GM21576 (cell line): Measurements from ENCODE around the gene KCNMB4.
"Not testable (repeated sequence)": the region's sequence is repeated elsewhere in the genome, so short reads cannot be mapped to it uniquely, and the experiment has no call there.

Experiments
- ATAC-seq: cut with Tn5 transposase; IDR thresholded peaks from one replicate; pipeline ENCODE4 v1.9.1; 2021; ENCODE audit warnings: mild to moderate bottlenecking, moderate library complexity; ENCODE audit not compliant: unreplicated experiment

KCNMB4 gene

DNA sequence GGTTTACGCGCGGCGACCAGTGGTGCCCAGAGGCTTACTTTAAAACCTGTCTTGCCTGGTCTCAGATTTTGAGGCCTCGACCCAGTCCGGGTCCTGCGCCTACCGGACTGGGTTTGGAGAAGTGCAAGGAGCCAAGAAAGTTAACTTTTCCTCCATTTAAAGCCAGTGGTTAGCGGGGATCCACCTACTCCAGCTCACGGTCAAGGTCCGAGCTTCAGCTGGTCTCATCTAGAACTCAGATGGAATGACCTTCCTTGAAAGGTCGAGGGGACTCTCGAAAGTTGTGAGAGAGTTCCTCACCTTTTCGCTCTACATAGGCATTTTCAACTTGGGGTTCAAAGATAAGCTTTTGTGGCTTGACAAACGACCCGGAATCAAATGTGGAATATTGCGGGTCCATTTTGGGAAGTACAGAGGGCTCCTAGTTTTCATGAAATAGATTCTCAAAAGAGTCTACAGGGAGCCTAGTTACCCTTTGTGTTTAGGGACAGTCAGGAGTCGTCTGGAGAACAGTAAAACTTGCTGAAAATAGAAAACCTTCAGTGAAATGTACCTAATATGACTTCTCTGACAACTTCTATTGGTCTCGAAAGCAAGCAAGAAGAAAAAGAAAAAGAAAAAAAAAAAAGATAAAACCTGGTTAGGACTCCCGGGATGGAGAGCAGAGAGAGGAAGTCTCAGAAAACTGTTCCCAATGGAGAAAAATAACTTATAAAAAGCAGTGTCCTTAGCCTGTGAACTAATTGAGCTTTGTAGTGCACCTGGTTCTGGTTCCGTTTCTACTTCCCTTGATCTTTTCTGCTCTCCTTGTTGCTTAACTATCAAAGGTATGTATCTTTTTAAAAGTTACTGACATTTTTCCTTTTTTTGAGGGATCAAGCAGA, 1.4 kb downstream of the KCNMB4 start:
- ATAC-seq: no peak

DNA sequence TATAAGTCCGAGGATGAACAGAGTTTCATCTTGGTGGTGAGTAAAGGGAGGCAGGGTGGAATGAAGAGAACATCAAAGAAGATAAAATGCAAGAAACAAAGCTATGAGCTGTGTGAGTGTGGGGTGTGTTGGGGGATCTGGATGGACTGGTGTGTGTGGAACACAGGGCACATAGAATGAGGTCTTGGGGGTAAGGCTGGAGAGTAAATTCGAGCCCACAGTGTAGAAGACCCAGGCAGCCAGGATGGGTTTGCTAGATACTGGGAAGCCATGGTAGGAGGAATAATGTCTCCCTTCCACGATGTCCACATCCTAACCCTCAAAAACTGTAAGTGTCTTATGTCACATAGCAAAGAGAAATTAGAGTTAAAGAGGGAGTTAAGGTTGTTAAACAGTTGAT, 6.8 kb downstream of the KCNMB4 start:
- ATAC-seq: no peak

DNA sequence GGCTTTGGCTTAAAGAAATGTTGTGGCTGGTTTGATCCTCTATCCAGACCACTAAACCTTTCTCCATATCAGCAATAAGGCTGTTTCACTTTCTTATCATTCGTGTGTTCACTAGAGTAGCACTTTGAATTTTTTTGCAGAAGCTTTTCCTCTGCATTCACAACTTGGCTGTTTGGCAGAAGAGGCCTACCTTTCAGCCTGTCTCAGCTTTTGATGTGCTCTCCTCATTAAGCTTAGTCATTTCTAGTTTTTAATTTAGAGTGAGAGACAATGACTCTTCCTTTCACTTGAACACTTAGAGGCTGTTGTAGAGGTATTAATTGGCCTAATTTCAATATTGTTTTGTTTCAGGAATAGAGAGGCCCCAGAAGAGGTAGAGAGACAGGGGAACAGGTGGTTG, 13.8 kb downstream of the KCNMB4 start:
- ATAC-seq: no peak

DNA sequence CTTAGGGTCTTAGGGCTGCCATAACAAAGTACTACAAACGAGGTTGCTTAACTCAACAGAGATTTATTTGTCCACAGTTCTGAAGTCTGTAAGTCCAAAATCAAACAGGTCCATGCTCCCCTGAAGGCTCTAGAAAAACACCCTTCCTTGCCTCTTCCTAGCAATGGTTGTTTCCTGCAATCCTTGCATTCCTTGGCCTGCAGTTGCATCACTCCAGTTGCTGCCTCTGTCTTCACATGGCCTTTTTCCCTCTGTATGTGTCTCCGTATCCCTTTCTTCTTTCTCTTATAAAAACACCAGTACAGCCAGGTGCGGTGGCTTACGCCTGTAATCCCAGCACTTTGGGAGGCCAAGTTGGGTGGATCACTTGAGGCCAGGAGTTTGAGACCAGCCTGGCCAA, 17.4 kb downstream of the KCNMB4 start:
- ATAC-seq: no peak

DNA sequence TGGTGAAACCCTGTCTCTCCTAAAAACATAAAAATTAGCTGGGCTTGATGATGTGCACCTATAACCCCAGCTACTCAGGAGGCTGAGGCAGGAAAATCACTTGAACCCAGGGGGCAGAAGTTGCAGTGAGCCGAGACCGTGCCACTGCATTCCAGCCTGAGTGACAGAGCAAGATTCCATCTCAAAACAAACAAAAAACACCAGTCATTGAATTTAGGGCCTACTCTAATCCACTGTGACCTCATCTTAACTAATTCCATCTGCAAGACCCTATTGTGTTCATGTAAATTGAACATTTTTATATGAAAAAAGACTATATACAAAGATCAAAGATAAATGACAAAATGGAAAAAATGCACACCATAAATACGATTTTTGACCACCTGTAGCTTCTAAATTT, 17.8 kb downstream of the KCNMB4 start:
- no peak for ATAC-seq

DNA sequence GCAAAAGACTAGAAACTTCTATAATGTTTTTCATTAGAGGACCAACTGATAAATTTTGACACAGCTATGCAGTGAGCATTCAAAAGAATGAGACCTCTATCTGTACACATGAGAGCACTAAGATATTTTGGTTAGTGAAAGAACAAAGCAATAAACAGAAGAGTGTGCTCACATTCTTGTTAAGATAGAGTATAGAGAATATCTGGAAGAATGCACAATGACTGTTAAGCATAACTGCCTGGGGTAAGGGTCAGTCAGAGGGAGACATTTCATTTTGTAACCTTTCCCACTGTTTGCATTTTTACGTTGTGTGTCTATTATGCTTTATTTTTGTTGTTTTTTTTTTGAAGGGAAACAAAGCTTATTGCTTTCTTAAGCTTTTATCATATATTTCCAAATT, 20.7 kb downstream of the KCNMB4 start:
- no peak for ATAC-seq

DNA sequence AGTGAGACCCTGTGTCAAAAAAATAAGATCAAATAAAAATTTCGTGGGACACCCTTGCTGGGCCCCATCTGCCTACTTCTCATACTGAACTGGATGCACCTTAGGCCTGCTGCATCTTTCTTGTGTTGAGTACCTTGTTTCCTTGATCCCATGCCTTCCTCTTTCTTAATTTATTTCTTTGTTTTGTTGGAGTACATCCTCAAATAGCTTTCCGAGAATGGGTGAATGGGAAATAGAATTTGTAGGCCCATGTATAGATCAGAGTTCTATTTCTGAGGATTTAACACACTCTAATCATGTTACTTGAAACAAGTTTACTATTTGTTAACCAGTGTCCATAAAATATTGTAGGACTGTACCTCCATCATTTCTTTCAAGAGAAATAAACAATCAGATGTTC, 23.6 kb downstream of the KCNMB4 start:
- ATAC-seq: no peak

DNA sequence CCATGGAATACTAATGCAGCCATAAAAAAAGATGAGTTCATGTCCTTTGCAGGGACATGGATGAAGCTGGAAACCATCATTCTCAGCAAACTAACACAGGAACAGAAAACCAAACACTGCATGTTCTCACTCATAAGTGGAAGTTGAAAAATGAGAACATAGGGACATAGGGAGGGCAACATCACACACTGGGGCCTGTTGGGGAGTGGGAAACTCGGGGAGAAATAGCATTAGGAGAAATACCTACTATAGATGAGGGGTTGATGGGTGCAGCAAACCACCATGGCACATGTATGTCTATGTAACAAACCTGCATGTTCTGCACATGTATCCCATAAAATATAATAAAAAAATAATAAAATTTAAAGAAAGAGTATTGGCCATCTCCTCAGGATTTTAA, 26.5 kb downstream of the KCNMB4 start:
- not testable (repeated sequence) for ATAC-seq

DNA sequence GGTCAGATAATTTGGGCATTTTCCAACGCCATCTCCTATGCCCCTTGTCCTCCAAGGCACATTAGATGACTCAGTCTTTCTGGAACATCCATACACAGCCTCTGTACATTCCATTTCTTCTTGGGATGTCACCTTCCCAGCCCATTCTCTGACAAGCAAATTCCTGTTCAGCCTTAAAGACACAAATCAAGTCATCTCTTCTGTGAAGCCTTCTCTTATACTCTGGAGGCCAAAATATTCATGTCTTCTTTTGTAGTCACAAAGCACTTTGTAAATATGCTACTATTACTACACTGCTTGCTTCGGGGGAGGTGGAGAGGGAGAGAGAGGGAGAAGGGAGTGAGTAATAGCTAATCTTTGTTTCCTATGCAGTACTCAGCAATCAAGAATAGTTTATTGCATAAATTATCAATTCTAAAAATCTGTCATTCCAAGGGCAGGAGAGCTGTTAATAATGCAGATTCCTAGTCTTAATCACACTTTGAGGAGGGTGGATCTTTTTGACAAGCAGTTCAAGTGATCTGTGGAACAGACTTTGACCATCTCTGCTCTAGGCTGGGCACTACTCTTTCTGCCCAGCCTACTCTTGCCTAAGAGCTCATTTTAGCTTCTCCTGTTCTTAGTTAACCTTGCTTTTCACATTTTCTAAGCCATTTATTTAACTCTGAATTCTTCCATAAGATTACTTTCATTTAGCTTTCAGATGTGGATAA, 27.9 kb downstream of the KCNMB4 start:
- ATAC-seq: no peak

DNA sequence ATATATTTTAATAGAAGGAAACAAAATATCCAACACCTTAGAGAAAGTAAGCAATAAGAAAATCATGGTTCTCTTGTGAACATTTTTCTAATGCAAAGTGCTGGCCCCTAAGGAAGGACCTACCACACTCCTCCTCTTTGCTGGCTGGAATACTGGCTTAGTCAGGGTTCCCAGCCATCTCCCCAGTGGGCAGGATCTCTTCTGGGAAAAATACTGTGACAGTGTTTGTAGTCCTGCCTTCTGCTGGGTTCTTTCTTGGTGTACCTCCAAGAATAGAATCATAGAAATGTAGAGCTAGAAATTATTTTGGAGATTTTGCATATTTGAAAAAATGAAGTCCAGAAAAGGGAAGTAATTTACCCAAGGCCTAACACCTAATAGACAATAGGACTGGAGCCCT, 31.9 kb downstream of the KCNMB4 start:
- ATAC-seq: no peak

DNA sequence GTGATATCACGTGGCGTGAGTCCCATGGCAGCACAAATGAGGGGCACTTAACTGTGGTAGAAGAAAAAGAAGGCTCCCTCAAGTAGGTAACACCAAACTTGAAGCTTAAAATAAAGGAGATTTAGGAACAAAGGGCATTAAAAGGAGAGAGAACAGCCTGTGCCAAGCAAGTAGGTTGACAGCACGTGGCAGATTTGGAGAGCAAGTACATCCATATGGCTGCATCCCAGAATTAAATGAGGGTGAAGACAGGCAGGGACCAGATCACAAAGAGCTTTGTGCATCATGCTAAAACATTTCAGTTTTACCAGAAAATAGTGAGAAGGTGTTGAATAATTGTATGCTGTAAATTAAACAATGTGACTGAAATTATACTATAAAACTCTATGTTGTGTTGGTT, 32.8 kb downstream of the KCNMB4 start:
- no peak for ATAC-seq

DNA sequence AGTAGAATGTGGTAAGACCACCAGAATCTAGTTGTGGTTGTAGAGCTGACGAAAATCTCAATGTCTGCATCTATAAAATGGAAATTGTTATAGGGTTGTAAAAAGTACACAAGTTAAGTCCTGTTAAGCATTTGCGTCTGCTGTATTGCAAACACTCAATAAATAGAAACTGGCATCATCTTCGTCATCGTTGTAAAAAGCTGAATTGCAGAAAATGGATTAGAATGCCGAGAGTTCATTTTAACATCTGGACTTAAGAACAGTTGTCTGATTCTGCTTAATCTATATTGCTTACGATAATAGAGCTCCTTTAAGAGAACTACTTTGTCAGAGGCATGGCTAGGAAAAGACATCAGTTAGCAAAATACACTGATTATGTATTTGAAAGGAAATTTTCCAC, 33.2 kb downstream of the KCNMB4 start:
- ATAC-seq: no peak

DNA sequence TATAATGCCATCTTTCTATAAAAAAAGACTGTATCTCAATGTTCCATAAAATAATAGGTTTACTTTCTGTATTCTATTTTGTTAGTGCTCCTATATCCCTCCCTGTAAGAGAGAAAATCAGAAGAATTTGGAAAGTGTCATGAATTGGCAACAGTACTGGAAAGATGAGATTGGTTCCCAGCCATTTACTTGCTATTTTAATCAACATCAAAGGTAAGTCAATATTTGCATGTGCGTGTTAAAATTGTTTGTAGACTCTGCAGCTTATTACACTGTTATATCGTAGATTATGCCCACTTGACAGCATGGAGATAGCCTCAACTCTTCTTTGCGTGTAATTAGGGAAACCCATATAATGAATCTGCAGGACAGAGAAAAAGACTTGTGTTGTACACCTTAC, 34.0 kb downstream of the KCNMB4 start:
- no peak for ATAC-seq

DNA sequence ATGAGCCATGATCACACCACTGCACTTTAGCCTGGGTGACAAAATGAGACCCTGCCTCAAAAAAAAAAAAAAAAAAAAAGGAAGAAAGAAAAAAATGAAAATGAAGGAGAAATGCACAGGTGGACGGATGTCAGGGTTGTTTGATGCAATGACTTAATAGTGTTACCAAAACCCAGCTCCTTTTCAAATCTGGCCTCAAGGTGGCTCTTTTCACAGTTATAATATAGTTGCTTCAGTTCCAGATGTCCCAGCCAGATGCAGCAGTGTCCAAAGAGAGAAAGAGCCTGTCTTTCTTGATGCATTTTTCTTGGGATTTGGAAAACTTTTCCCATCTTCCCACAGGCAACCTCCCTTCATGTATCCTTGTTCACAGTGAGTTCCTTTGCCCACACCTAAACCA, 36.5 kb downstream of the KCNMB4 start:
- ATAC-seq: no peak

DNA sequence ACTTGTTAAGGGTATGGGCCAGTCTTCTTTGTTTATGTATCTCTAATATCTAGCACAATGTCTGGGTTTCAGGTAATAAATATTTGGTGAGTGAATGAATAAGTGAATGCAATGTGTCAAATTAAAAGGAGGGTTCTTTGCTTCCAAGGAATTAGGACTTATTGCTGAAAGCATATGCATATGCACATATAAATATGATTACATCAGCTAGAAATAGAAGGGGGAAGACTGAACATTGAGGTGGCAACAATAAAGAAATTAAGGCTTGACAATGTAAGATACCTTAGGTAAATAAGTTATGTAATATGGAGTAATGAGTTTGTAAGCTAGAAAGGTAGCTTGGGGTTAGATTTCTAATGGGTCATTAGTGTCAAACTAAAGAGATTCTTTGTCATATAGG, 37.7 kb downstream of the KCNMB4 start:
- no peak for ATAC-seq

DNA sequence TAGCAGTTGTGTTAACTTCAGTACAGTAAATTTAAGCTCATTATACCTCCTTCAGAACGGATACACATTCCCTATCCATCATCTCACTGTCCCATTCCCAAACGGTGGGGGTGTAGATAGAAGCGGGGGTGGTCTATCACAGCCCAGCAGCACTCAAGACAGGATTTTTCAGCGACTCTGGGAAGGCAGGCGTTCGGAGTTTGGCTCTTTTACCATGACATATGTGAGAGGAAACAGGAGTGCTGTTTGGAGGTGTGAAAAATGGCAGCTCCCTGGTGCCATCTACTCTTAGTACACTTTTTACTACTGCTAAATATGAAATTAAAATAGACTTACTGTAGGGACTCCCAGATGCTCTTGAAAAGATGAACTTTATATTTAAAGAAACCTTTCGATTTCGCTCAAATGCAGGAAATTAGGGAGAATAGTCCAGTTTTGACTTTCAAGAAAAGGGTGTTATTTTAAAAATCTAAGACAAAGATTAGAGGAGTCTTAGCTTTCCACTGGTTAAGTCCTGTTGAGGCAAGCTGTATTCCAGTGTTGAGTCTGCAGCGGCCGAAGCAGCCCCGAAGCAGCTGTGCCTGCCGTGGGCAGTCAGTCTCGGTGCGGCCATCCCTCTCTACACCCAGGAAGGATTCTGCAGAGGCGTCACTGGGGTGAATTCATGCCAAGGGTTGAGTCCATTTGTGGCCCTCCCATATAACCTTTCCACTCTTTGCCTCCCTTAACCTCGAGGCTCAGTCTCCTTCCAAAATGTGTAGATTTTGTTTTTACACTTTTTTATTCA, 42.1 kb downstream of the KCNMB4 start:
- no peak for ATAC-seq

DNA sequence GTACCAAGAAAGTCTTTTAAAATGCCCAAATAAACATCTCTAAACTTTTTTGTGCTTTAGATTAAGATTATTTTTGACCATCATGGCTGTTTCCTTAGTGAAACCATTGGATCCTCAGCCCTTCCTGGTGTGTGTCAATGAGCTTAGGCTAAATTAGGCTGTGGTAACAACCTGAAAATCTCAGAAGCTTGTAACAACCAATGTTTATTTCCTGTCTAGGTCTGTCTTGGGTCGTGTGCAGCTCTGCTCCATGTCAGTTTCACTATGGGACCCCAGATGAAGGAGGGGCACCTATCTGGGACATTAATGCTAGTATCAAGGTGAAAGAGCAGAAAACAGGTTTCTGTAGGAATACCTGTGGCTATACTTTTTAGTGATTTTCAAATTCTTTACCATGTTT, 49.9 kb downstream of the KCNMB4 start:
- ATAC-seq: peak; percentile 71

DNA sequence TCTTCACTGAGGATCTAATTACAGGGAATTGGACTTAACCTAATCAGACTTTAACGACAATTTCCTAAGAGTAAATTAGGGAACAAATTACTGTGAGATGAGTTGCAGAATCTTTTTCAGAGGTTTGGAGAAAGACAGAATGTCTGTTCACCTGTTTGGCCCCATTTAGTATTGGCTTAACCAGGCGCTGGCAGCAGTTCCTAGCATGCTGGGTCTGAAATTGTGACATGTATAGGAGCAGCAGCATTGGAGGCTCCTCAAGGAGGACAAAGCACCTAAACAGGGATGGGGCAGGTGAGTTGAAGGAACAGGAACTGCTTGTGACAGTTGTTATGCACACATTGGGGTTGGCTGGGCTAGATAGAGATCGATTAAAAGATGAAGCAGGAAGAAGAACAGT, 51.0 kb downstream of the KCNMB4 start:
- ATAC-seq: no peak

DNA sequence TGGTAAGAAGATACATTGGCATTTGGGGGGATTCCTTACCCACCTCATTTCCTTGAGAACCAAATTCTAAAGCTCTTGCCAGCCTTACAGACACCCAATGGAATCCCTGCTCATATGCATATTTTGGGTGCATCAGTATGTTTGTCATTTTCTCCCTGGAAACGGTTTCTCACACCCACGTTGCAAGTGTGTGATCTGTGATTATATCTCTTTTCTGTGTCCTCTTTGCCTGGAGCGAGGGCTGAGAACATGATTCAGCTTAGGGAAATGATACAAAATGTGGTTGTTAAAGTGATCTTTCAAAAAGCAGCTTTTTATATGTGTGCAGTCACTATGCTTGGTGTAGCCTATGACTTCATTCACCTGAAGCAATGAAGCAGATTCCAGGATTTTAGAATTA, 52.0 kb downstream of the KCNMB4 start:
- no peak for ATAC-seq

DNA sequence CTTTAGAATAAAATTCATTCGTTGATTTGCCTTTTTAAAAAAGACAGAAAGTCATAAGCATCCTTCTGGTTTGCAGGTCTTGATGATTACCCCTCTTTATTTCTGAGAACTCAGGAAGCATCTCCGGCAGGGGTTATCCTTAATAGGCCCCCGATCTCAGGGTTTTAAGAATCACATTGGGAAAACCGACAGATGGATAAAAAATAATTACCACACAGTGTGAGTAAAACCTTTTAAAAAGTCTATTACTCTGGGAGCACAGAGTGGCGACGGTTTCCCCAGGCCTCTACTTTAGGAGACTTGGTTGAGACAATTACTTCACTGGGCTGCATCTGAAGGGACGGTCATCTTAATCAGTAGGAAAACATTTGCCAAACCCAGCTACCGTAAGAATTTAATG, 56.5 kb downstream of the KCNMB4 start:
- ATAC-seq: no peak

DNA sequence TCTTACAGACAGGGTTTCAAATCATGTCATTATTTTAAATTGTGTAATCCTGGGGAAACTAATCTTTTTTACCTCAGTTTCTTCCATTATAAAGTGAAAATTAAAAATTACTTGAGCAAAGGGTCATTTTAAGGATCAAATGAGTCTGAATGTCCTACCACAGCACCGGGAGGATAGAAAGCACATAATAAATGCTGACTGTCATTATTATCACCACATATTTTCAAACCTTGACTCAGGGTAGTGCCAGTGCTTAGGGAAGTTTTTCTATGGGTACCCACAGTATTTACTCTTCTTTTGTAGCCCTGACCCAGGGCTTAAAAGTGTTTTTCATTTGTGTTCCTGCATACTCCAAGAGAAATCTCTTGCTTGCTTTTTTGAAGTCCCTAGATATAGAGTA, 60.5 kb downstream of the KCNMB4 start:
- ATAC-seq: no peak

DNA sequence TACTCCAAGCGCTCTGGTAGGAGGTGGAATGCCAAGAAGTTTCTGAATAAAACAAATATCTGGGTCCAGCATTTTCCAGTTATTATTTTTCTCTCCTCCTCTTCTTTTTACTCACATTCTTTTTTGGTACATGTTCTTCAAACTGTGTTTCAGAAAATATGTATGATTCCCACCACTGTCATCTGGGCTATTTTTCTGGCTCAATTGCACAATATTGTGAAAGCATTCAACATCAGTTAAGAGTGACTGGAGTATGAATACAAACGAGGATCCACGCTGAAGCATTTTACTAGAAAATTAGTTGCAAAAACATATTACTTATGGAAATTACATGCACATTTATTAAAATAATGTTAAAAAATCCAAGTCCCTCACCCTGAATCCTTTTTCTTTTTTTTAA, 61.5 kb downstream of the KCNMB4 start:
- no peak for ATAC-seq
